H1 (cell line): ENCODE data around the gene MRPL16. TPM values are rescaled to one million over a fixed set of nuclear protein-coding genes. Genes with fewer than 3 reads are reported as not detected.

Experiments
- ASH2L ChIP-seq: fragments of 200-600, 300-600 bp; sonication (generic); IDR thresholded peaks from one replicate; pipeline ENCODE4 v1.7.1; 2017; ENCODE audit warnings: low read length
- polyA plus RNA-seq, 7 experiments: library from polyadenylated mRNA; depleted of rRNA in 3 of 7; stranded (reverse) in 5 of 7; unstranded in 2 of 7; fragments of >200 nt in 5 of 7; fragments of 200-250 nt in 2 of 7; gene quantifications; 1 replicate in 5 of 7; 2 replicates in 1 of 7; 4 replicates in 1 of 7; pipeline versions ENCODE4 v1.2.1 to v1.2.3, GENCODE V29; 2011 to 2013; ENCODE audit warnings: missing spikeins in 2 of 7, mixed read lengths in 2 of 7
- total RNA-seq: library from RNA; stranded (reverse); fragmentation: NEBNext Ultra II Directional; extraction: Animal tissue kit (Norgen Biotek cat#: 25700); gene quantifications from 2 replicates; pipeline ENCODE4 v1.2.1, GENCODE V29; 2021
- TF ChIP-seq, protein P1 (sequence below): fragments of 300-600 bp; sonication (generic); IDR thresholded peaks from 2 replicates; pipeline ENCODE4 v1.7.1; 2012; ENCODE audit warnings: low read length, moderate library complexity, mild to moderate bottlenecking, inconsistent platforms; ENCODE audit not compliant: insufficient replicate concordance

MRPL16 gene
- total and polyA plus RNA-seq, 2 of the 8 experiments (the other 6 are each of a cell fraction or from before 2014, with no cell fraction given) = 69.2 to 79.8 TPM

DNA sequence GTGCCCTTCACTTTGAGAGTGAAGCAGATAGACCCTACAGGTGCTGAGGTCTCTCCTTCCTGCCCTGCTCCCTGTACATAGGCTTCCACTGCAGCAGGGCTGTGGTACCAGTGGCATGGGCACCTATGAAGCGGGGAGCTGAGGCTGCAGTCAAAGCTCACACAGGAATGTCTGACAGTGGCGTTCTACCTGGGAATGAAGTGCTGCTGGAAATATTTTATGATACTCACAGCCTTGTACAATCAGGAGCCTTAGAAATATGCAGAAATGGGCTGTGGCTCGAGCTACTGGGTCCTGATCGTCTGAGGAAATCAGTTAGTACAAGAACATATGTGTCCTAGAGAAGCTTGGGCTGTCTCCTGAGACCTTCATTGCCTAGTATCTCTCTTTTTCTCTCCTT lies 24.8 kb downstream of the MRPL16 start (continued):
- TF ChIP-seq, protein P1, sequence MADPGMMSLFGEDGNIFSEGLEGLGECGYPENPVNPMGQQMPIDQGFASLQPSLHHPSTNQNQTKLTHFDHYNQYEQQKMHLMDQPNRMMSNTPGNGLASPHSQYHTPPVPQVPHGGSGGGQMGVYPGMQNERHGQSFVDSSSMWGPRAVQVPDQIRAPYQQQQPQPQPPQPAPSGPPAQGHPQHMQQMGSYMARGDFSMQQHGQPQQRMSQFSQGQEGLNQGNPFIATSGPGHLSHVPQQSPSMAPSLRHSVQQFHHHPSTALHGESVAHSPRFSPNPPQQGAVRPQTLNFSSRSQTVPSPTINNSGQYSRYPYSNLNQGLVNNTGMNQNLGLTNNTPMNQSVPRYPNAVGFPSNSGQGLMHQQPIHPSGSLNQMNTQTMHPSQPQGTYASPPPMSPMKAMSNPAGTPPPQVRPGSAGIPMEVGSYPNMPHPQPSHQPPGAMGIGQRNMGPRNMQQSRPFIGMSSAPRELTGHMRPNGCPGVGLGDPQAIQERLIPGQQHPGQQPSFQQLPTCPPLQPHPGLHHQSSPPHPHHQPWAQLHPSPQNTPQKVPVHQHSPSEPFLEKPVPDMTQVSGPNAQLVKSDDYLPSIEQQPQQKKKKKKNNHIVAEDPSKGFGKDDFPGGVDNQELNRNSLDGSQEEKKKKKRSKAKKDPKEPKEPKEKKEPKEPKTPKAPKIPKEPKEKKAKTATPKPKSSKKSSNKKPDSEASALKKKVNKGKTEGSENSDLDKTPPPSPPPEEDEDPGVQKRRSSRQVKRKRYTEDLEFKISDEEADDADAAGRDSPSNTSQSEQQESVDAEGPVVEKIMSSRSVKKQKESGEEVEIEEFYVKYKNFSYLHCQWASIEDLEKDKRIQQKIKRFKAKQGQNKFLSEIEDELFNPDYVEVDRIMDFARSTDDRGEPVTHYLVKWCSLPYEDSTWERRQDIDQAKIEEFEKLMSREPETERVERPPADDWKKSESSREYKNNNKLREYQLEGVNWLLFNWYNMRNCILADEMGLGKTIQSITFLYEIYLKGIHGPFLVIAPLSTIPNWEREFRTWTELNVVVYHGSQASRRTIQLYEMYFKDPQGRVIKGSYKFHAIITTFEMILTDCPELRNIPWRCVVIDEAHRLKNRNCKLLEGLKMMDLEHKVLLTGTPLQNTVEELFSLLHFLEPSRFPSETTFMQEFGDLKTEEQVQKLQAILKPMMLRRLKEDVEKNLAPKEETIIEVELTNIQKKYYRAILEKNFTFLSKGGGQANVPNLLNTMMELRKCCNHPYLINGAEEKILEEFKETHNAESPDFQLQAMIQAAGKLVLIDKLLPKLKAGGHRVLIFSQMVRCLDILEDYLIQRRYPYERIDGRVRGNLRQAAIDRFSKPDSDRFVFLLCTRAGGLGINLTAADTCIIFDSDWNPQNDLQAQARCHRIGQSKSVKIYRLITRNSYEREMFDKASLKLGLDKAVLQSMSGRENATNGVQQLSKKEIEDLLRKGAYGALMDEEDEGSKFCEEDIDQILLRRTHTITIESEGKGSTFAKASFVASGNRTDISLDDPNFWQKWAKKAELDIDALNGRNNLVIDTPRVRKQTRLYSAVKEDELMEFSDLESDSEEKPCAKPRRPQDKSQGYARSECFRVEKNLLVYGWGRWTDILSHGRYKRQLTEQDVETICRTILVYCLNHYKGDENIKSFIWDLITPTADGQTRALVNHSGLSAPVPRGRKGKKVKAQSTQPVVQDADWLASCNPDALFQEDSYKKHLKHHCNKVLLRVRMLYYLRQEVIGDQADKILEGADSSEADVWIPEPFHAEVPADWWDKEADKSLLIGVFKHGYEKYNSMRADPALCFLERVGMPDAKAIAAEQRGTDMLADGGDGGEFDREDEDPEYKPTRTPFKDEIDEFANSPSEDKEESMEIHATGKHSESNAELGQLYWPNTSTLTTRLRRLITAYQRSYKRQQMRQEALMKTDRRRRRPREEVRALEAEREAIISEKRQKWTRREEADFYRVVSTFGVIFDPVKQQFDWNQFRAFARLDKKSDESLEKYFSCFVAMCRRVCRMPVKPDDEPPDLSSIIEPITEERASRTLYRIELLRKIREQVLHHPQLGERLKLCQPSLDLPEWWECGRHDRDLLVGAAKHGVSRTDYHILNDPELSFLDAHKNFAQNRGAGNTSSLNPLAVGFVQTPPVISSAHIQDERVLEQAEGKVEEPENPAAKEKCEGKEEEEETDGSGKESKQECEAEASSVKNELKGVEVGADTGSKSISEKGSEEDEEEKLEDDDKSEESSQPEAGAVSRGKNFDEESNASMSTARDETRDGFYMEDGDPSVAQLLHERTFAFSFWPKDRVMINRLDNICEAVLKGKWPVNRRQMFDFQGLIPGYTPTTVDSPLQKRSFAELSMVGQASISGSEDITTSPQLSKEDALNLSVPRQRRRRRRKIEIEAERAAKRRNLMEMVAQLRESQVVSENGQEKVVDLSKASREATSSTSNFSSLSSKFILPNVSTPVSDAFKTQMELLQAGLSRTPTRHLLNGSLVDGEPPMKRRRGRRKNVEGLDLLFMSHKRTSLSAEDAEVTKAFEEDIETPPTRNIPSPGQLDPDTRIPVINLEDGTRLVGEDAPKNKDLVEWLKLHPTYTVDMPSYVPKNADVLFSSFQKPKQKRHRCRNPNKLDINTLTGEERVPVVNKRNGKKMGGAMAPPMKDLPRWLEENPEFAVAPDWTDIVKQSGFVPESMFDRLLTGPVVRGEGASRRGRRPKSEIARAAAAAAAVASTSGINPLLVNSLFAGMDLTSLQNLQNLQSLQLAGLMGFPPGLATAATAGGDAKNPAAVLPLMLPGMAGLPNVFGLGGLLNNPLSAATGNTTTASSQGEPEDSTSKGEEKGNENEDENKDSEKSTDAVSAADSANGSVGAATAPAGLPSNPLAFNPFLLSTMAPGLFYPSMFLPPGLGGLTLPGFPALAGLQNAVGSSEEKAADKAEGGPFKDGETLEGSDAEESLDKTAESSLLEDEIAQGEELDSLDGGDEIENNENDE = no peak
- no peak for TF ChIP-seq ASH2L
